ENCODE results near the gene USP17L27.
"Not testable (repeated sequence)": the region's sequence is repeated elsewhere in the genome, so short reads cannot be mapped to it uniquely, and the experiment has no call there.

- TF ChIP-seq EZH2 (IDR thresholded peaks at IDR 0.05; ENCODE audit: borderline replicate concordance, low read depth, low read length, severe bottlenecking); CTCF (IDR thresholded peaks at IDR 0.05; ENCODE audit: extremely low read depth in 1 of 2, insufficient read depth in 1 of 2, low read depth in 1 of 2, low read length in 2 of 2); POLR2A (IDR thresholded peaks at IDR 0.05; ENCODE audit: low read depth, low read length); MAX (IDR thresholded peaks at IDR 0.05; ENCODE audit: insufficient read depth, insufficient read length); MYC (IDR thresholded peaks at IDR 0.05; ENCODE audit: low read depth, low read length): not testable (repeated sequence)
Measured at GRCh38 chr4:9379881-9380280, 35.9 kb downstream of the USP17L27 start.
